DOHH2 (cell line): ENCODE data around the gene MAPKBP1.

Experiments
- CTCF ChIP-seq: fragments of 200-600 bp; sonication (generic); IDR thresholded peaks from one replicate; pipeline ENCODE4 v1.5.1; 2014; ENCODE audit warnings: antibody characterized with exemption, mild to moderate bottlenecking, low read depth, low read length; ENCODE audit not compliant: poor library complexity, severe bottlenecking
- EZH2phosphoT487 ChIP-seq: fragments of 200-600 bp; sonication (generic); IDR thresholded peaks from 2 replicates; pipeline ENCODE4 v1.6.1; 2017; ENCODE audit warnings: borderline replicate concordance, mild to moderate bottlenecking, antibody characterized with exemption, low read length, moderate library complexity, mixed read lengths

DNA sequence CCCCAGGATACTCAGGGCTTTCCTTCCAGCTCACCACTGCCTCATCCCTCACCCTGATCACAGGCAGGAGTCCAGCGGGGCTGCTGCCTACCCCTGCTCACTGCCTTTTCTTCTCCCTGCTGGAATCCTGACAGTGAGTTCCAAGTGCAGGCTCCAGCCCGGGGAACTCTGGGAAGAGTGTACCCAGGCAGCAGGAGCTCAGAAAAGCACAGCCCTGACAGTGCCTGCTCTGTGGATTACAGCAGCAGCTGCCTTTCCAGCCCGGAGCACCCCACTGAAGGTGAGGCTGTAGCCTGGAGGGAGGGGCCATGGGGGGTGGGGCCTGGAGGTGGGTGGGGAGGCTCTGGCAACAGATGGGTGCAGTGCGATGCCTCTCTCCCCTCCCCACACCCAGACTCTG lies 47.5 kb downstream of the MAPKBP1 start:
- TF ChIP-seq CTCF: no peak
- TF ChIP-seq EZH2phosphoT487: no peak
